Measurements from ENCODE around the gene GPC6. TPM values are rescaled to one million over a fixed set of nuclear protein-coding genes. Genes with fewer than 3 reads are reported as not detected.

Gene GPC6
- total RNA-seq, 4 donors from 2014 or later: 6.7 to 67.2 (median 11.1) TPM

GRCh38 chr13:94088742-94089141, 862.1 kb downstream of the GPC6 start:
- intact Hi-C loops (cut with DNase I; ENCODE audit: low total_unique reads): no loop called here
- no peaks in the 10 kb centered on the region for H3K4me1 ChIP-seq
- H3K27ac ChIP-seq: no peak overlapping the region
- H3K27me3 ChIP-seq: no peaks in the 10 kb centered on the region
- TF ChIP-seq CTCF (IDR thresholded peaks at IDR 0.05) (no peak), POLR2A (IDR thresholded peaks at IDR 0.05) (no peak)
- no peak overlapping the region for H3K4me3 ChIP-seq
- H3K9me3 ChIP-seq: no peaks in the 10 kb centered on the region
- H3K36me3 ChIP-seq: no peaks in the 10 kb centered on the region
- no peak for DNase-seq

GRCh38 chr13:94090773-94091480, 864.3 kb downstream of the GPC6 start:
- Histone ChIP-seq H3K27ac (no peak overlapping the region), H3K36me3 (no peaks in the 10 kb centered on the region), H3K9me3 (no peaks in the 10 kb centered on the region), H3K4me3 (no peak overlapping the region), H3K27me3 (no peaks in the 10 kb centered on the region), H3K4me1 (no peaks in the 10 kb centered on the region)
- DNase-seq: no peak
- TF ChIP-seq POLR2A (IDR thresholded peaks at IDR 0.05) (no peak), CTCF (IDR thresholded peaks at IDR 0.05) (no peak)
- intact Hi-C loops (cut with DNase I; ENCODE audit: low total_unique reads): no loop called here

GRCh38 chr13:94093652-94094315, 867.2 kb downstream of the GPC6 start:
- intact Hi-C loops (cut with DNase I; ENCODE audit: low total_unique reads): no loop called here
- H3K36me3 ChIP-seq: no peaks in the 10 kb centered on the region
- no peak overlapping the region for H3K4me3 ChIP-seq
- TF ChIP-seq POLR2A (IDR thresholded peaks at IDR 0.05): no peak
- TF ChIP-seq CTCF (IDR thresholded peaks at IDR 0.05): no peak
- H3K27ac ChIP-seq: no peak overlapping the region
- H3K4me1 ChIP-seq: no peaks in the 10 kb centered on the region
- no peaks in the 10 kb centered on the region for H3K9me3 ChIP-seq
- no peak for DNase-seq
- no peaks in the 10 kb centered on the region for H3K27me3 ChIP-seq

- H3K27me3 ChIP-seq: no peaks in the 10 kb centered on the region
- H3K36me3 ChIP-seq: no peaks in the 10 kb centered on the region
- no peak for TF ChIP-seq POLR2A (IDR thresholded peaks at IDR 0.05)
- TF ChIP-seq CTCF (IDR thresholded peaks at IDR 0.05): no peak
- no peaks in the 10 kb centered on the region for H3K4me1 ChIP-seq
- no peaks in the 10 kb centered on the region for H3K9me3 ChIP-seq
- intact Hi-C loops (cut with DNase I; ENCODE audit: low total_unique reads): no loop called here
- H3K4me3 ChIP-seq: no peak overlapping the region
- DNase-seq: no peak
- no peak overlapping the region for H3K27ac ChIP-seq
Observed at GRCh38 chr13:94109715-94110374, 883.2 kb downstream of the GPC6 start.

GRCh38 chr13:94112227-94112626, 885.6 kb downstream of the GPC6 start:
- H3K27ac ChIP-seq: no peak overlapping the region
- intact Hi-C loops (cut with DNase I; ENCODE audit: low total_unique reads): no loop called here
- no peak for TF ChIP-seq POLR2A (IDR thresholded peaks at IDR 0.05)
- no peak for TF ChIP-seq CTCF (IDR thresholded peaks at IDR 0.05)
- no peak for DNase-seq
- no peaks in the 10 kb centered on the region for H3K27me3 ChIP-seq
- no peak overlapping the region for H3K4me3 ChIP-seq
- H3K36me3 ChIP-seq: no peaks in the 10 kb centered on the region
- H3K9me3 ChIP-seq: no peaks in the 10 kb centered on the region
- H3K4me1 ChIP-seq: no peaks in the 10 kb centered on the region

All from uterus (tissue), 4 donors.